Brain pericyte (primary cell): ENCODE measurements around the gene C22orf15.

Source experiments
- DNase-seq: peaks from one replicate; pipeline ENCODE4 v3.0.0-alpha.2; 2012; ENCODE audit warnings: low read depth, low spot score

The C22orf15 gene

GRCh38 chr22:23787600-23787896 lies 24.8 kb downstream of the C22orf15 start:
- DNase-seq = no peak

- no peak for DNase-seq
Observed at GRCh38 chr22:23787910-23788309, 25.1 kb downstream of the C22orf15 start.

DNA sequence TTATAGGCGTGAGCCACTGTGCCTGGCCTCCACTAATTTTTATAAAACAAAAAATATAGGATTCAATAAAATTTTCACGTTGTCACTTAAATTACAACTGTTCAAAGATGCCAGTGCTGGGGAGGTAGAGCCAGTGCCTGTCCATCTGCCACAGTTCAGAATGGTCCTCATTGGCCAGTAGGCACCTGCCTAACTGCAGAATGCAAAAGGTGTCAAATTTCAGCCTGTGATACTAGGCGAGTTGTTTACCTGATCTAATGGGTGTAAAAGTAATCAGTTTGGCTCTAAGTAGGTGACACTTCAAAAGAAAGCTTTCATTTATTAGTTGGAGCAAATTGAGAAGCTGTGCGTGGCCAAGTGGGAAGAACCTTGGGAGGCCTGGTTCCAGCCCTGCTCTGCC lies 26.3 kb downstream of the C22orf15 start:
- DNase-seq = no peak

- DNase-seq = no peak
Observed at GRCh38 chr22:23789638-23790037, 26.8 kb downstream of the C22orf15 start.

GRCh38 chr22:23790819-23791737 lies 28.3 kb downstream of the C22orf15 start:
- DNase-seq = no peak

- DNase-seq = no peak
Observed at GRCh38 chr22:23791738-23792645, 29.2 kb downstream of the C22orf15 start.

GRCh38 chr22:23793326-23793725 lies 30.5 kb downstream of the C22orf15 start:
- no peak for DNase-seq

DNA sequence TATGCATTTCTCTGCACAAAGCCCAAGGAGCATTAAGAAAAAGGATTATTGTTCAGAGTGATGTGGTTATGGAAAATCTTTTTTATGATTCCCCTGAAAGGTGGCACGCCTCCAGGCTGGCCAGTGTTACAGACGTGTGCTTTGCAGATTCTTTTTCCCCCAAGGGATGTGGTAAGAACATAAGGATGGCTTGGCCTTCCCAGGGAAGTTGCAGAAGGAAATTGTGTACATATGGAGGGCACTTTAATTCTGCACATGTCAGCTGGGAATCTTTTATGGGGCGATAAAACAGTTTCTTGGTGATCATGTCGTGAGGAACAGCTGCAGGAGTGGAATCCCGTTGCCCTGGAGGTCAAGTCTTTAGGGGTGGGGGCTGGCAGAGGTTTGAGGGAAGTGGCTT lies 33.7 kb downstream of the C22orf15 start:
- no peak for DNase-seq

DNA sequence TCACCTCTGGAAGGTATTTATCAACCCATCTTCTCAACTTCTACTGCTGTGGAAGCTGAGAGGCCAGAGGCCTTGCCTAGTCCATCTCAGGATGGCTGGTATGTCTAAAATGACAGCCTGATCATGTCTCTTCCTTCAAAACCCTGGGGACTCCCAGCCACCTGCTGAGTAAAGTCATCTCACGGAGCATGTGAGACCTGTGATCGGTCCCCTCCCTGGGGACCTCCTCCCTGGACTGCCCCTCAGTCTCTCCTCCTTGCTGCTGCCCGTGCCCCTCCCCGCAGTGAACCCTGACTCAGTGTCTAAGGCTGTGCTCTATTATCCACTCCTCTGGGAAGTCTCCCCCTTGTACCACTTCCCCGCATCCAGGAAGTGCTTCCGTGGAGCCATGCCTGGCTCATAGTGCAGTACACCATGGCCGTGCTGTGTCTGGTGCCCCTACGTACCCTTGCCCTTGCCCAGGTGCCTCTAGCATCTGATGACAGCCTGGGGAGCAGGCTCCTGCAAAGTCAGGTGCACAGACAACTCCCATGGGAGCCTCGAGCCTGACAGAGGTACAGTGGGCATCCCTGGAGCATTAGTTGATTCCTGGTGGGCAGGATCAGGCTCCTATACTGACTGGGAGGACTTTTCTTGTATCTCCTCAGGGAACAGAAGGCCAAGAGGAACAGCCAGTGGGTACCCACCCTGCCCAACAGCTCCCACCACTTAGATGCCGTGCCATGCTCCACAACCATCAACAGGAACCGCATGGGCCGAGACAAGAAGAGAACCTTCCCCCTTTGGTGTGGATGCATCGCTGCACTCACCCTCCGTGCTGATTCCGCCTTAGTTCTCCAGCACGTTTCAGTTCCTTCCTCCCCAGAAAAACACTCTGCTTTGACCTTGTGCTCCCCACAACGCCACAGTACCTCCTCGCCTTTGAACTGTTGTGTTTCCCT lies 37.8 kb downstream of the C22orf15 start:
- DNase-seq = no peak

GRCh38 chr22:23801238-23801821 lies 38.5 kb downstream of the C22orf15 start:
- no peak for DNase-seq

DNA sequence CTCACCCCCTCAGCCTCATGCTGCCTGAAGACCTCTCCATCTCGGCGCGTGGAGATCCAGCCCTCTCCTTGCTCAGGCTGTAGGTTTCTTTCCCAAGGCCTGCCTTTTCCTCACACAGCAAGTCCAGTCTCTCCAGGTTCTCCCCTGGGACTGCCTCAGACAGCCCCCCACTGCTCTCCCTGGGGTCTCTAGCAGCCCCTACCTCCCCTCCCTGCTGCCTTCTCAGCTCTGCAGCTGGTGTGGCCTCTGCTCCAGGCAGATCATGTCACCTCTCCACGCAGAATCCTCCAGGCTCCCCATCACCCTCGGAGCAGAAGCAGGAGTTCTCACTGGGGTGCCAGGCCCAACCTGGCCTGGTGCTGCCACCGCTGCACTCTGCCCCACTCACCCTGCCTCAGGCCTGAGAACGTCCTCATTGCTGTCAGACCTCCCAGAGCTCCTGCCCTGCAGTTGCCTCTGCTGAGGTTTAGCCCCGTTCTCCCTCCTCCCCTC lies 39.1 kb downstream of the C22orf15 start:
- no peak for DNase-seq

GRCh38 chr22:23803001-23803819 lies 40.4 kb downstream of the C22orf15 start:
- no peak for DNase-seq

- no peak for DNase-seq
Observed at GRCh38 chr22:23804781-23805291, 42.0 kb downstream of the C22orf15 start.

- no peak for DNase-seq
Observed at GRCh38 chr22:23806837-23807236, 44.0 kb downstream of the C22orf15 start.

- DNase-seq = no peak
Observed at GRCh38 chr22:23812378-23812777, 49.6 kb downstream of the C22orf15 start.
